SK-N-SH (cell line): Measurements from ENCODE around the gene CDH23. TPM values are rescaled to one million over a fixed set of nuclear protein-coding genes. Genes with fewer than 3 reads are reported as not detected.

Experiments used
- CTCF ChIA-PET: fragments of 300-600, 350-600 bp; formaldehyde crosslinking; extraction: SDS; loops from one replicate; lab custom pipeline; 2021; lab: Yijun Ruan, JAX
- POLR2A ChIA-PET: fragments of 350-600 bp; sonication (Branson Sonifier 250); formaldehyde crosslinking; extraction: SDS; loops from one replicate; lab custom pipeline; 2020; ENCODE audit warnings: antibody characterized with exemption, inconsistent platforms; lab: Yijun Ruan, JAX
- DNase-seq: peaks from one replicate; pipeline ENCODE4 v3.0.0; 2012
- H2AFZ ChIP-seq: fragments of 200-600 bp; sonication (generic); 2 replicates; pipeline ENCODE4 v1.8.1; 2016; ENCODE audit warnings: antibody characterized with exemption, mild to moderate bottlenecking, low read depth
- H3F3A ChIP-seq: fragments of 200-600 bp; sonication (generic); replicated peaks from 2 replicates; pipeline ENCODE3; 2016; ENCODE audit warnings: antibody characterized with exemption, mild to moderate bottlenecking; ENCODE audit not compliant: insufficient read depth
- H3K27ac ChIP-seq, 2 experiments: fragments of 200-500 bp in 1 of 2; fragments of 200-600 bp in 1 of 2; sonication (Bioruptor generic) in 1 of 2; sonication (generic), shearing (Covaris generic) in 1 of 2; 2 replicates each; pipeline versions ENCODE4 v1.5.1 to v1.6.1; 2014 to 2016; ENCODE audit warnings: low read depth in 2 of 2, inconsistent platforms in 1 of 2, low read length in 1 of 2, mild to moderate bottlenecking in 1 of 2, mixed read lengths in 1 of 2
- H3K27me3 ChIP-seq: fragments of 200-600 bp; sonication (generic), shearing (Covaris generic); 2 replicates; pipeline ENCODE4 v1.6.1; 2016; ENCODE audit warnings: mixed run types; ENCODE audit not compliant: insufficient read depth
- H3K36me3 ChIP-seq, 2 experiments: fragments of 200-500 bp in 1 of 2; fragments of 200-600 bp in 1 of 2; sonication (Bioruptor generic) in 1 of 2; sonication (generic) in 1 of 2; replicated peaks in 1 of 2; 2 replicates each; pipeline versions ENCODE3 to v1.5.1; 2014 to 2016; ENCODE audit warnings: low read length in 1 of 2, mild to moderate bottlenecking in 1 of 2; ENCODE audit not compliant: insufficient read depth in 2 of 2, control insufficient read depth in 1 of 2
- H3K4me1 ChIP-seq, 2 experiments: fragments of 200-500 bp in 1 of 2; fragments of 200-600 bp in 1 of 2; sonication (Bioruptor generic) in 1 of 2; sonication (generic), shearing (Covaris generic) in 1 of 2; 2 replicates each; pipeline versions ENCODE4 v1.5.1 to v1.6.1; 2014 to 2016; ENCODE audit warnings: low read depth in 1 of 2, low read length in 1 of 2, mixed run types in 1 of 2; ENCODE audit not compliant: insufficient read depth in 2 of 2, control insufficient read depth in 1 of 2
- H3K4me2 ChIP-seq: fragments of 200-600 bp; sonication (generic), shearing (Covaris generic); 2 replicates; pipeline ENCODE4 v1.6.1; 2017; ENCODE audit warnings: mixed run types
- H3K4me3 ChIP-seq, 2 experiments: fragments of 200-500 bp in 1 of 2; fragments of 200-600 bp in 1 of 2; sonication (Bioruptor generic) in 1 of 2; sonication (generic), shearing (Covaris generic) in 1 of 2; 2 replicates each; pipeline versions ENCODE4 v1.5.1 to v1.8.1; 2014 to 2016; ENCODE audit warnings: low read depth in 2 of 2, inconsistent platforms in 1 of 2, low read length in 1 of 2, mild to moderate bottlenecking in 1 of 2, mixed read lengths in 1 of 2, moderate library complexity in 1 of 2
- H3K79me2 ChIP-seq: fragments of 200-600 bp; sonication (generic); 2 replicates; pipeline ENCODE4 v1.8.1; 2017; ENCODE audit warnings: mild to moderate bottlenecking; ENCODE audit not compliant: insufficient read depth
- H3K9ac ChIP-seq: fragments of 200-600 bp; sonication (generic); 2 replicates; pipeline ENCODE4 v1.6.1; 2017; ENCODE audit warnings: mixed run types
- H3K9me2 ChIP-seq: fragments of 200-600 bp; sonication (generic); 2 replicates; pipeline ENCODE4 v1.6.1; 2017; ENCODE audit warnings: mixed run types
- H3K9me3 ChIP-seq: fragments of 200-600 bp; sonication (generic); 2 replicates; pipeline ENCODE4 v1.6.1; 2017; ENCODE audit warnings: mixed run types, mild to moderate bottlenecking, moderate library complexity
- H4K20me1 ChIP-seq: fragments of 200-600 bp; sonication (generic); 2 replicates; pipeline ENCODE4 v1.6.1; 2017; ENCODE audit warnings: mild to moderate bottlenecking, mixed run types; ENCODE audit not compliant: insufficient read depth
- ELF1 ChIP-seq: IDR thresholded peaks from 2 replicates; pipeline ENCODE4 v1.4.0; 2012
- FOSL2 ChIP-seq: IDR thresholded peaks from 2 replicates; pipeline ENCODE4 v1.4.0; 2012; ENCODE audit warnings: low read depth, mild to moderate bottlenecking, moderate library complexity, borderline replicate concordance
- GATA2 ChIP-seq: sonication (generic); formaldehyde crosslinking; IDR thresholded peaks from 2 replicates; pipeline ENCODE4 v1.5.0; 2020; ENCODE audit warnings: mild to moderate bottlenecking, missing genetic modification reagents
- JUND ChIP-seq: IDR thresholded peaks from 2 replicates; pipeline ENCODE4 v1.4.0; 2012
- MEF2A ChIP-seq: IDR thresholded peaks from 2 replicates; pipeline ENCODE4 v1.4.0; 2012; ENCODE audit warnings: low read depth, borderline replicate concordance
- RAD21 ChIP-seq: IDR thresholded peaks from 2 replicates; pipeline ENCODE4 v1.6.1; 2012; ENCODE audit warnings: mild to moderate bottlenecking, low read length
- RXRA ChIP-seq: IDR thresholded peaks from 2 replicates; pipeline ENCODE4 v1.4.0; 2012; ENCODE audit warnings: low read depth, mild to moderate bottlenecking, borderline replicate concordance
- SIN3A ChIP-seq: IDR thresholded peaks from 2 replicates; pipeline ENCODE4 v1.6.1; 2012; ENCODE audit warnings: low read depth, mild to moderate bottlenecking, low read length, moderate library complexity, borderline replicate concordance
- TAF1 ChIP-seq: IDR thresholded peaks from 2 replicates; pipeline ENCODE4 v1.6.1; 2012; ENCODE audit warnings: low read depth, mild to moderate bottlenecking, low read length, moderate library complexity, borderline replicate concordance
- TCF12 ChIP-seq: IDR thresholded peaks from 2 replicates; pipeline ENCODE4 v1.4.0; 2012
- YY1 ChIP-seq: IDR thresholded peaks from 2 replicates; pipeline ENCODE4 v1.4.0; 2012; ENCODE audit warnings: low read depth, mild to moderate bottlenecking
- WGBS: methylation state at CpG from one replicate; pipeline ENCODE4 v1.1.6; 2017; ENCODE audit warnings: low lambda C conversion rate; 5-methylcytosine and 5-hydroxymethylcytosine counted together
- polyA plus RNA-seq, 3 experiments: library from polyadenylated mRNA; depleted of rRNA; stranded (reverse); fragments of >200 nt; gene quantifications; 2 replicates each; pipeline ENCODE4 v1.2.3, GENCODE V29; 2012
- TF ChIP-seq, protein P1 (sequence below): fragments of 200-600 bp; sonication (generic); IDR thresholded peaks from 2 replicates; pipeline ENCODE4 v1.6.1; 2017; ENCODE audit warnings: antibody characterized with exemption, mild to moderate bottlenecking, moderate library complexity
- TF ChIP-seq, protein P2 (sequence below): IDR thresholded peaks from 2 replicates; pipeline ENCODE4 v1.4.0; 2012; ENCODE audit warnings: low read depth
- TF ChIP-seq, protein P3 (sequence below): IDR thresholded peaks from 2 replicates; pipeline ENCODE4 v1.4.0; 2012; ENCODE audit warnings: low read depth, borderline replicate concordance
- TF ChIP-seq, protein P4 (sequence below): fragments of 150-350 bp; IDR thresholded peaks from 2 replicates; pipeline ENCODE4 v1.6.1; 2017; ENCODE audit warnings: antibody characterized with exemption, low read length, low read depth, borderline replicate concordance
- TF ChIP-seq, protein P5 (sequence below): IDR thresholded peaks from 2 replicates; pipeline ENCODE4; 2012

The CDH23 gene
- polyA plus RNA-seq, 1 of the 3 experiments (the other 2 are of a cell fraction) = 0.03 TPM

DNA sequence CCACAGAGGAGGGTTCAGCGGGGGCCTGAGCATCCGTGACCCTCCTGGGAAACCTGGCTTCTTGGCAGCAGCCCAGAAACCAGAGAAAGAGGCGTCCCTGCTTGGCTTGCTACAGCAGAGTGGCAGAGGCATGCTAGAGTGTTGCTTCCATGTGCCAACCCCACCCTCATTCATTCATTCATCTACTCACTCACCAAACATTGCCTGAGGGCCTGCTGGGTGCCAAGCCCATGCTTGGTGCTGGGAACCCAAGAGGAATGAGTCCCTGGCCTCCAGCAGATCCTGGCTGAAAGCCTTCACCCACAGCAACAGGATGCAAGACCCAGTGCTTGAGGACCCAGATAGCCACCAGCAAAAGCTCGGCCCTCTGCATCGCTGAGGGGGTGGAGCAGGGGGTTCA lies 129.0 kb downstream of the CDH23 start:
- TF ChIP-seq TAF1 (no peak), JUND (no peak), ELF1 (no peak), RAD21 (no peak), RXRA (no peak), GATA2 (CRISPR knock-in tag) (no peak), YY1 (no peak), MEF2A (no peak), SIN3A (no peak), TCF12 (no peak), FOSL2 (no peak)
- TF ChIP-seq, protein P1, sequence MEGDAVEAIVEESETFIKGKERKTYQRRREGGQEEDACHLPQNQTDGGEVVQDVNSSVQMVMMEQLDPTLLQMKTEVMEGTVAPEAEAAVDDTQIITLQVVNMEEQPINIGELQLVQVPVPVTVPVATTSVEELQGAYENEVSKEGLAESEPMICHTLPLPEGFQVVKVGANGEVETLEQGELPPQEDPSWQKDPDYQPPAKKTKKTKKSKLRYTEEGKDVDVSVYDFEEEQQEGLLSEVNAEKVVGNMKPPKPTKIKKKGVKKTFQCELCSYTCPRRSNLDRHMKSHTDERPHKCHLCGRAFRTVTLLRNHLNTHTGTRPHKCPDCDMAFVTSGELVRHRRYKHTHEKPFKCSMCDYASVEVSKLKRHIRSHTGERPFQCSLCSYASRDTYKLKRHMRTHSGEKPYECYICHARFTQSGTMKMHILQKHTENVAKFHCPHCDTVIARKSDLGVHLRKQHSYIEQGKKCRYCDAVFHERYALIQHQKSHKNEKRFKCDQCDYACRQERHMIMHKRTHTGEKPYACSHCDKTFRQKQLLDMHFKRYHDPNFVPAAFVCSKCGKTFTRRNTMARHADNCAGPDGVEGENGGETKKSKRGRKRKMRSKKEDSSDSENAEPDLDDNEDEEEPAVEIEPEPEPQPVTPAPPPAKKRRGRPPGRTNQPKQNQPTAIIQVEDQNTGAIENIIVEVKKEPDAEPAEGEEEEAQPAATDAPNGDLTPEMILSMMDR = no peak
- TF ChIP-seq, protein P2, sequence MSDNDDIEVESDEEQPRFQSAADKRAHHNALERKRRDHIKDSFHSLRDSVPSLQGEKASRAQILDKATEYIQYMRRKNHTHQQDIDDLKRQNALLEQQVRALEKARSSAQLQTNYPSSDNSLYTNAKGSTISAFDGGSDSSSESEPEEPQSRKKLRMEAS = no peak
- TF ChIP-seq, protein P3, sequence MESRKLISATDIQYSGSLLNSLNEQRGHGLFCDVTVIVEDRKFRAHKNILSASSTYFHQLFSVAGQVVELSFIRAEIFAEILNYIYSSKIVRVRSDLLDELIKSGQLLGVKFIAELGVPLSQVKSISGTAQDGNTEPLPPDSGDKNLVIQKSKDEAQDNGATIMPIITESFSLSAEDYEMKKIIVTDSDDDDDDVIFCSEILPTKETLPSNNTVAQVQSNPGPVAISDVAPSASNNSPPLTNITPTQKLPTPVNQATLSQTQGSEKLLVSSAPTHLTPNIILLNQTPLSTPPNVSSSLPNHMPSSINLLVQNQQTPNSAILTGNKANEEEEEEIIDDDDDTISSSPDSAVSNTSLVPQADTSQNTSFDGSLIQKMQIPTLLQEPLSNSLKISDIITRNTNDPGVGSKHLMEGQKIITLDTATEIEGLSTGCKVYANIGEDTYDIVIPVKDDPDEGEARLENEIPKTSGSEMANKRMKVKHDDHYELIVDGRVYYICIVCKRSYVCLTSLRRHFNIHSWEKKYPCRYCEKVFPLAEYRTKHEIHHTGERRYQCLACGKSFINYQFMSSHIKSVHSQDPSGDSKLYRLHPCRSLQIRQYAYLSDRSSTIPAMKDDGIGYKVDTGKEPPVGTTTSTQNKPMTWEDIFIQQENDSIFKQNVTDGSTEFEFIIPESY = no peak
- TF ChIP-seq, protein P4, sequence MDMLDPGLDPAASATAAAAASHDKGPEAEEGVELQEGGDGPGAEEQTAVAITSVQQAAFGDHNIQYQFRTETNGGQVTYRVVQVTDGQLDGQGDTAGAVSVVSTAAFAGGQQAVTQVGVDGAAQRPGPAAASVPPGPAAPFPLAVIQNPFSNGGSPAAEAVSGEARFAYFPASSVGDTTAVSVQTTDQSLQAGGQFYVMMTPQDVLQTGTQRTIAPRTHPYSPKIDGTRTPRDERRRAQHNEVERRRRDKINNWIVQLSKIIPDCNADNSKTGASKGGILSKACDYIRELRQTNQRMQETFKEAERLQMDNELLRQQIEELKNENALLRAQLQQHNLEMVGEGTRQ = no peak
- TF ChIP-seq, protein P5, sequence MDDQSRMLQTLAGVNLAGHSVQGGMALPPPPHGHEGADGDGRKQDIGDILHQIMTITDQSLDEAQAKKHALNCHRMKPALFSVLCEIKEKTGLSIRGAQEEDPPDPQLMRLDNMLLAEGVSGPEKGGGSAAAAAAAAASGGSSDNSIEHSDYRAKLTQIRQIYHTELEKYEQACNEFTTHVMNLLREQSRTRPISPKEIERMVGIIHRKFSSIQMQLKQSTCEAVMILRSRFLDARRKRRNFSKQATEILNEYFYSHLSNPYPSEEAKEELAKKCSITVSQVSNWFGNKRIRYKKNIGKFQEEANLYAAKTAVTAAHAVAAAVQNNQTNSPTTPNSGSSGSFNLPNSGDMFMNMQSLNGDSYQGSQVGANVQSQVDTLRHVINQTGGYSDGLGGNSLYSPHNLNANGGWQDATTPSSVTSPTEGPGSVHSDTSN = no peak
- Histone ChIP-seq H4K20me1 (no peaks in the 10 kb centered on the region), H3K9me3 (no peaks in the 10 kb centered on the region), H3K9me2 (no peaks in the 10 kb centered on the region), H3K4me1 (peaks cover 0 to 10% of the 10 kb centered on the region in 2 experiments; a peak in 1 of 4 replicates), H3K4me3 (no peak overlapping the region), H3K79me2 (no peaks in the 10 kb centered on the region), H3K4me2 (no peak overlapping the region), H3K36me3 (no peaks in the 10 kb centered on the region), H2AFZ (no peak overlapping the region), H3K27ac (no peak overlapping the region), H3K9ac (no peak overlapping the region), H3K27me3 (0 out of 2 replicates have a peak, but pooled peaks cover 10% of the 10 kb centered on the region), H3F3A (no peaks in the 10 kb centered on the region)
- ChIA-PET POLR2A (no interaction called here), CTCF (interaction anchor here (1.0 to 2.6 kb wide), 2 partner anchors 12 to 45 kb away, joined by 3 to 8 read pairs; no protein-coding TSS in a partner anchor)
- 29% methylated on average over 2 of the region's 5 CpGs for WGBS
- DNase-seq = no peak
